Smooth muscle cell (in vitro differentiated cells): ENCODE measurements around the gene FAM107A. TPM values are rescaled to one million over a fixed set of nuclear protein-coding genes. Genes with fewer than 3 reads are reported as not detected.

ENCODE experiments used
- DNase-seq: peaks from one replicate; lab custom pipeline; 2025; ENCODE audit not compliant: unreplicated experiment; lab: John Stamatoyannopoulos, UW
- H2AFZ ChIP-seq: fragments of 200-600 bp; sonication (generic); 2 replicates; pipeline ENCODE4 v1.6.0; 2016; ENCODE audit warnings: antibody characterized with exemption, low read depth, mild to moderate bottlenecking
- H3F3A ChIP-seq: fragments of 200-600 bp; sonication (generic); 2 replicates; pipeline ENCODE4 v1.6.0; 2017; ENCODE audit warnings: antibody characterized with exemption, low read depth
- H3K27ac ChIP-seq: fragments of 200-600 bp; sonication (generic); 2 replicates; pipeline ENCODE4 v1.5.1; 2016; ENCODE audit warnings: low read depth, mild to moderate bottlenecking
- H3K27me3 ChIP-seq: fragments of 200-600 bp; sonication (generic); 2 replicates; pipeline ENCODE4 v1.6.1; 2016; ENCODE audit warnings: low read depth, mild to moderate bottlenecking
- H3K36me3 ChIP-seq: fragments of 200-600 bp; sonication (generic); 2 replicates; pipeline ENCODE4 v1.5.1; 2016; ENCODE audit warnings: low read depth
- H3K4me1 ChIP-seq: fragments of 200-600 bp; sonication (generic); 2 replicates; pipeline ENCODE4 v1.5.1; 2016; ENCODE audit warnings: low read depth
- H3K4me2 ChIP-seq: fragments of 200-600 bp; sonication (generic); 2 replicates; pipeline ENCODE4 v1.6.0; 2016; ENCODE audit warnings: mild to moderate bottlenecking
- H3K4me3 ChIP-seq: fragments of 200-600 bp; sonication (generic); 2 replicates; pipeline ENCODE4 v1.5.1; 2016; ENCODE audit warnings: mild to moderate bottlenecking
- H3K79me2 ChIP-seq: fragments of 200-600 bp; sonication (generic); 2 replicates; pipeline ENCODE4 v1.6.0; 2016; ENCODE audit warnings: low read depth, mild to moderate bottlenecking
- H3K9ac ChIP-seq: fragments of 200-600 bp; sonication (generic); 2 replicates; pipeline ENCODE4 v1.6.0; 2016; ENCODE audit warnings: low read depth
- H3K9me3 ChIP-seq: fragments of 200-600 bp; sonication (generic); replicated peaks from 2 replicates; pipeline ENCODE4 v1.5.1; 2016; ENCODE audit warnings: low read depth
- H4K20me1 ChIP-seq: fragments of 200-600 bp; sonication (generic); 2 replicates; pipeline ENCODE4 v1.6.0; 2016; ENCODE audit warnings: low read depth
- CTCF ChIP-seq: fragments of 200-600 bp; sonication (generic); IDR thresholded peaks from 2 replicates; pipeline ENCODE4 v1.5.1; 2017; ENCODE audit warnings: borderline replicate concordance, mild to moderate bottlenecking, antibody characterized with exemption; ENCODE audit not compliant: insufficient read depth, poor library complexity, severe bottlenecking
- WGBS: methylation state at CpG from one replicate; pipeline ENCODE4 v1.1.7; 2016; ENCODE audit warnings: low lambda C conversion rate; 5-methylcytosine and 5-hydroxymethylcytosine counted together
- polyA plus RNA-seq: library from polyadenylated mRNA; unstranded; fragments of >200 nt; fragmentation: Nextera tagmentation; extraction: Ambion mirVana; gene quantifications from 2 replicates; pipeline ENCODE4 v1.2.1, GENCODE V29; 2016
- total RNA-seq: library from RNA; depleted of rRNA; stranded (reverse); fragments of >200 nt; gene quantifications from 2 replicates; pipeline ENCODE4 v1.2.3, GENCODE V29; 2014

Gene FAM107A
- total and polyA plus RNA-seq, 2 experiments from 2014 or later, result not detected

- no peak for DNase-seq
- no peaks in the 10 kb centered on the region for H3K4me1 ChIP-seq
- H3K79me2 ChIP-seq, result no peaks in the 10 kb centered on the region
- no peaks in the 10 kb centered on the region for H3K27me3 ChIP-seq
- 82% methylated on average over 4 of the region's 4 CpGs for WGBS
- H3K9ac ChIP-seq, result no peak overlapping the region
- H2AFZ ChIP-seq, result no peak overlapping the region
- no peaks in the 10 kb centered on the region for H3K9me3 ChIP-seq
- H3K4me2 ChIP-seq, result no peak overlapping the region
- no peaks in the 10 kb centered on the region for H4K20me1 ChIP-seq
- H3K4me3 ChIP-seq, result no peak overlapping the region
- no peaks in the 10 kb centered on the region for H3F3A ChIP-seq
- H3K36me3 ChIP-seq, result no peaks in the 10 kb centered on the region
- no peak for TF ChIP-seq CTCF
- H3K27ac ChIP-seq, result no peak overlapping the region
These were observed 30.6 kb upstream of the FAM107A start for GRCh38 chr3:58607816-58608215.

- H3K36me3 ChIP-seq, result no peaks in the 10 kb centered on the region
- H3K9me3 ChIP-seq, result no peaks in the 10 kb centered on the region
- H3K4me1 ChIP-seq, result peaks cover 5% of the 10 kb centered on the region
- no peak overlapping the region for H3K9ac ChIP-seq
- WGBS, result 96% methylated on average over 1 of the region's 1 CpG
- H3K79me2 ChIP-seq, result no peaks in the 10 kb centered on the region
- H4K20me1 ChIP-seq, result no peaks in the 10 kb centered on the region
- no peak overlapping the region for H2AFZ ChIP-seq
- DNase-seq, result no peak
- no peaks in the 10 kb centered on the region for H3F3A ChIP-seq
- no peaks in the 10 kb centered on the region for H3K27me3 ChIP-seq
- no peak overlapping the region for H3K4me3 ChIP-seq
- no peak for TF ChIP-seq CTCF
- no peak overlapping the region for H3K4me2 ChIP-seq
- no peak overlapping the region for H3K27ac ChIP-seq
These were observed 29.5 kb upstream of the FAM107A start for GRCh38 chr3:58606693-58607092.

- Histone ChIP-seq H3K4me3 (no peak overlapping the region), H2AFZ (no peak overlapping the region), H3F3A (no peaks in the 10 kb centered on the region), H3K4me1 (peaks cover 7% of the 10 kb centered on the region), H4K20me1 (no peaks in the 10 kb centered on the region), H3K27me3 (no peaks in the 10 kb centered on the region), H3K4me2 (no peak overlapping the region), H3K9ac (no peak overlapping the region), H3K9me3 (no peaks in the 10 kb centered on the region), H3K79me2 (no peaks in the 10 kb centered on the region), H3K27ac (no peak overlapping the region), H3K36me3 (no peaks in the 10 kb centered on the region)
- WGBS, result 88% methylated on average over 6 of the region's 6 CpGs
- TF ChIP-seq CTCF, result no peak
- no peak for DNase-seq
These were observed 26.8 kb upstream of the FAM107A start for GRCh38 chr3:58604031-58604430.

- Histone ChIP-seq H3K4me1 (peaks cover 7% of the 10 kb centered on the region), H3K79me2 (no peaks in the 10 kb centered on the region), H3K27ac (no peak overlapping the region), H3K9ac (no peak overlapping the region), H3K27me3 (no peaks in the 10 kb centered on the region), H3K36me3 (no peaks in the 10 kb centered on the region), H3K4me3 (no peak overlapping the region), H3F3A (no peaks in the 10 kb centered on the region), H3K9me3 (no peaks in the 10 kb centered on the region), H2AFZ (no peak overlapping the region), H4K20me1 (no peaks in the 10 kb centered on the region), H3K4me2 (no peak overlapping the region)
- TF ChIP-seq CTCF, result no peak
- no peak for DNase-seq
These were observed 26.4 kb upstream of the FAM107A start for GRCh38 chr3:58603606-58604005.
